ENCODE results near the gene PEX7. TPM values are rescaled to one million over a fixed set of nuclear protein-coding genes. Genes with fewer than 3 reads are reported as not detected.

PEX7 gene
- total RNA-seq, 1 donor from 2014 or later = 6.1 TPM

GRCh38 chr6:136795996-136796395 is 26.4 kb upstream of the PEX7 start:
- H3K4me3 ChIP-seq = no peak overlapping the region
- H3K27me3 ChIP-seq = no peaks in the 10 kb centered on the region
- no peak for DNase-seq (ENCODE audit: extremely low spot score in 2 of 2)
- H3K27ac ChIP-seq = no peak overlapping the region
- no peak for TF ChIP-seq POLR2AphosphoS5 (IDR thresholded peaks at IDR 0.05; ENCODE audit: insufficient read depth in 1 of 2, low read depth in 1 of 2)
- TF ChIP-seq, protein P1, sequence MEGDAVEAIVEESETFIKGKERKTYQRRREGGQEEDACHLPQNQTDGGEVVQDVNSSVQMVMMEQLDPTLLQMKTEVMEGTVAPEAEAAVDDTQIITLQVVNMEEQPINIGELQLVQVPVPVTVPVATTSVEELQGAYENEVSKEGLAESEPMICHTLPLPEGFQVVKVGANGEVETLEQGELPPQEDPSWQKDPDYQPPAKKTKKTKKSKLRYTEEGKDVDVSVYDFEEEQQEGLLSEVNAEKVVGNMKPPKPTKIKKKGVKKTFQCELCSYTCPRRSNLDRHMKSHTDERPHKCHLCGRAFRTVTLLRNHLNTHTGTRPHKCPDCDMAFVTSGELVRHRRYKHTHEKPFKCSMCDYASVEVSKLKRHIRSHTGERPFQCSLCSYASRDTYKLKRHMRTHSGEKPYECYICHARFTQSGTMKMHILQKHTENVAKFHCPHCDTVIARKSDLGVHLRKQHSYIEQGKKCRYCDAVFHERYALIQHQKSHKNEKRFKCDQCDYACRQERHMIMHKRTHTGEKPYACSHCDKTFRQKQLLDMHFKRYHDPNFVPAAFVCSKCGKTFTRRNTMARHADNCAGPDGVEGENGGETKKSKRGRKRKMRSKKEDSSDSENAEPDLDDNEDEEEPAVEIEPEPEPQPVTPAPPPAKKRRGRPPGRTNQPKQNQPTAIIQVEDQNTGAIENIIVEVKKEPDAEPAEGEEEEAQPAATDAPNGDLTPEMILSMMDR (IDR thresholded peaks at IDR 0.05) = no peak
- TF ChIP-seq POLR2A (IDR thresholded peaks at IDR 0.05) = no peak
- H3K36me3 ChIP-seq = no peaks in the 10 kb centered on the region
- H3K9me3 ChIP-seq = no peaks in the 10 kb centered on the region
- H3K4me1 ChIP-seq = peaks cover 16% of the 10 kb centered on the region
- intact Hi-C loops (cut with DNase I) = loop anchor here (10.0 kb wide), 1 partner anchor 211 kb away; no protein-coding TSS in a partner anchor

DNA sequence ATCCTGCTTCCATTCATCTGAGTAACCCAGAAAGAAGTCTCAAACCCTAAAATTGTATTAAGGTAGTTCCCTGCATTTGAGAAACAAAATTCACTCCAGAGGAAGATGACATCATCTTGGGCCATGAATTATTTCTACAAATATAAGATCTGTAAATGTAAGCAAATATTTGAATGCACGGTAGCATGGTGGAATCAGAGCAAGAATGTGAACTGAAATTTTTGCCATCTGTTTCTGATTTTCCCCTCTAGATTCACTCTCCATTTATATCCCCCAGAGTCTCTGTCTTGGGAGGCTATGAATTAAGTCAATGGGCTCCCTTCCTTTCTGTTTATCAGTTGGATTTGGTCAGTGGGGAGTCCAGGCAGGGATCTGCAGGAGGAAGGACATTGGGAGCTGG is 24.3 kb upstream of the PEX7 start:
- no peak for DNase-seq (ENCODE audit: extremely low spot score in 2 of 2)
- TF ChIP-seq, protein P1 (IDR thresholded peaks at IDR 0.05) = no peak
- TF ChIP-seq POLR2AphosphoS5 (IDR thresholded peaks at IDR 0.05; ENCODE audit: insufficient read depth in 1 of 2, low read depth in 1 of 2) (no peak), POLR2A (IDR thresholded peaks at IDR 0.05) (no peak)
- no peak overlapping the region for H3K4me3 ChIP-seq
- intact Hi-C loops (cut with DNase I) = loop anchor here (10.0 kb wide), 1 partner anchor 213 kb away; no protein-coding TSS in a partner anchor
- H3K9me3 ChIP-seq = no peaks in the 10 kb centered on the region
- H3K4me1 ChIP-seq = peaks cover 9% of the 10 kb centered on the region
- H3K27ac ChIP-seq = no peak overlapping the region
- no peaks in the 10 kb centered on the region for H3K27me3 ChIP-seq
- H3K36me3 ChIP-seq = no peaks in the 10 kb centered on the region

GRCh38 chr6:136801581-136801980 is 20.8 kb upstream of the PEX7 start:
- no peaks in the 10 kb centered on the region for H3K27me3 ChIP-seq
- intact Hi-C loops (cut with DNase I) = no loop called here
- TF ChIP-seq, protein P1 (IDR thresholded peaks at IDR 0.05) = no peak
- no peak for TF ChIP-seq POLR2A (IDR thresholded peaks at IDR 0.05)
- TF ChIP-seq POLR2AphosphoS5 (IDR thresholded peaks at IDR 0.05; ENCODE audit: insufficient read depth in 1 of 2, low read depth in 1 of 2) = no peak

DNA sequence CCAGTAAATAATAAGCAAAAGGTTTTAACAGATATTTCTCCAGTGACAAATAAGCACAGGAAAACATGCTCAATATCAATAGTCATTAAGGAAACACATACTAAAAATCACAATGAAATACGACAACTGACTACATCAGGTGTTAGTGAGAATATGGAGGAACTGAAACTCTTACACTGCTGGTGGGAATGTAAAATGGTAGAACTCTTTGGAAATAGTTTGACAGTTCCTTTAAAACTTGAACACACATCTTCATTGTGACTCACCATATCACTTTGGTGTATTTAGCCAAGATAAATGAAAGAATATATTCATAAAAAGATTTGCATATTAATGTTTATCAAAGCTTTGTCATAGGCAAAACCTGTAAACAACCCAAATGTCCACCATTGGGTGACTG is 18.8 kb upstream of the PEX7 start:
- Histone ChIP-seq H3K9me3 (no peaks in the 10 kb centered on the region), H3K27me3 (no peaks in the 10 kb centered on the region), H3K4me3 (no peak overlapping the region), H3K27ac (no peak overlapping the region), H3K4me1 (no peaks in the 10 kb centered on the region), H3K36me3 (no peaks in the 10 kb centered on the region)
- TF ChIP-seq POLR2AphosphoS5 (IDR thresholded peaks at IDR 0.05; ENCODE audit: insufficient read depth in 1 of 2, low read depth in 1 of 2) = no peak
- TF ChIP-seq POLR2A (IDR thresholded peaks at IDR 0.05) = no peak
- TF ChIP-seq, protein P1 (IDR thresholded peaks at IDR 0.05) = no peak
- intact Hi-C loops (cut with DNase I) = no loop called here
- DNase-seq (ENCODE audit: extremely low spot score in 2 of 2) = no peak

More at GRCh38 chr6:136801581-136801980, 20.8 kb upstream of the PEX7 start:
- DNase-seq (ENCODE audit: extremely low spot score in 2 of 2) = no peak
- no peaks in the 10 kb centered on the region for H3K4me1 ChIP-seq
- H3K4me3 ChIP-seq = no peak overlapping the region
- H3K27ac ChIP-seq = no peak overlapping the region
- H3K9me3 ChIP-seq = no peaks in the 10 kb centered on the region
- no peaks in the 10 kb centered on the region for H3K36me3 ChIP-seq

DNA sequence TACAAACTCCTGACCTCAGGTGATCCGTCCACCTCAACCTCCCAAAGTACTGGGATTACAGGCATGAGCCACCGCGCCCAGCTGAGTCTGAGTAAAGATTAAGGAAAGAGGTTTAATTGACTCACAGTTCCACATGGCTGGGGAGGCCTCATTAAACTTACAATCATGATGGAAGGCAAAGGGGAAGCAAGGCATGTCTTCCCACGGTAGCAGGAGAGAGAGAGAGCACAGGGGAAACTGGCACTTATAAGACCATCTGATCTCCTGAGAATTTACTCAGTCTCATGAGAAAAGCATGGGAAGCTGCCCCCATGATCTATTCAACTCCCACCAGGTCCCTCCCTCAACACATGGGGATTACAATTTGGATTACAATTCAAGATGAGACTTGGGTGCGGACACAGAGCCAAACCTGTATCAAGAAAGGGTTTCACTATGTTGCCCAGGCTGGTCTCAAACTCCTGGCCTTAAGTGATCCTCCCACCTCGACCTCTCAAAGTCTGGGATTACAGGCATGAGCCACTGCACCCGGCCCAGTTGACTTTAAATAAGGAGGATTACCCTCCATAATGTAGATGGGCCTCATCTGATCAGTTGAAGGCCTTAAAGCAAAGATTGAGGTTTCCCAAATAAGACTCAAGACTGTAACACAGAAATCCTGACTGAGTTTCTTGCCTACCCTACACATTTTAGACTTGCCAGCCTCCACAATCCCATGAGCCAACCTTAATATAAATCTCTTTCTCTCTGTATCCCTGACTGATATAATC is 13.1 kb upstream of the PEX7 start:
- TF ChIP-seq, protein P1 (IDR thresholded peaks at IDR 0.05) = no peak
- no peak for TF ChIP-seq POLR2AphosphoS5 (IDR thresholded peaks at IDR 0.05; ENCODE audit: insufficient read depth in 1 of 2, low read depth in 1 of 2)
- Histone ChIP-seq H3K27ac (no peak overlapping the region), H3K4me3 (no peak overlapping the region), H3K36me3 (no peaks in the 10 kb centered on the region), H3K27me3 (no peaks in the 10 kb centered on the region), H3K4me1 (no peaks in the 10 kb centered on the region), H3K9me3 (no peaks in the 10 kb centered on the region)
- no peak for DNase-seq (ENCODE audit: extremely low spot score in 2 of 2)
- intact Hi-C loops (cut with DNase I) = no loop called here

Data from vagina (tissue), 2 donors.